Right hindlimb (tissue), 1 donor: ENCODE measurements around the gene ITPRIPL1.

Experiments
- DNase-seq: peaks from one replicate; pipeline ENCODE4 v3.0.0-alpha.2; 2018

The ITPRIPL1 gene

DNA sequence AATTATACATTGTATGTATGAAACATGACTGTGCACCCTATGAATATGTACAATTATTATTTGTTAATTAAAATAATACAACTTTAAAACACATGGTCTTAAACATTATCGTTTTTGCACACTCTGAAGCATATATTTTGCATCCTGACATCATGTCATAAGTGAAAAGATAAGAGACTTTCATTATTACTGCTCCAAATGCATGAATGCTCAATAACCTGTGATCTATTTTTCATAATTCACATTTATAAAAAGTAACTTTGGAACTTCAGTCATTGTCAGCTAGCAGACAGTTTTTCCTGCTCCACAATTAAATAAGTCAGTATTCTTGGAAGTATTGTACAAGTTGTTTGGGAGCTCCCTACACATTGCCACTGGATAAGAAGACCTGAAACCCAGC lies 1.3 kb upstream of the ITPRIPL1 start:
- DNase-seq = no peak

- DNase-seq = no peak
Measured at GRCh38 chr2:96324721-96325040, 436 bp upstream of the ITPRIPL1 start.

DNA sequence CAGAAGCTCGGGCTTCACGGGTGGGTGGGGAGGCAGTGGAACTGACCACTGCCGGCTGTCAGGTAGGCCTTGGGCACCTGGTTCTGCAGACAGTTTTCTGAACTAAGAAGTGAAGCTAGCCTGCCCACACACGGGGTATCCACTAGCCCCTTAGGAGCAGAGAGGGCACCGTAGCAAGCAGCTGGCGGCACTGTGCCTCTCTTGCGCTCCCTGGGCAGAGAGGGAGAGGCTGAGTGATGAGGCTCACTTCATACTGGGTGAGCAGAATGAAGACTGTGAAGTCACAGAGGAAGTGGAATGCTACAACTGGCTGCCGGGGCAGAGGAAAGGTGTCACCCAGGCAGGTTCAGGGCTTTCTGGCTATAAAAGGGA lies 753 bp downstream of the ITPRIPL1 start:
- DNase-seq = peak; percentile 32

DNA sequence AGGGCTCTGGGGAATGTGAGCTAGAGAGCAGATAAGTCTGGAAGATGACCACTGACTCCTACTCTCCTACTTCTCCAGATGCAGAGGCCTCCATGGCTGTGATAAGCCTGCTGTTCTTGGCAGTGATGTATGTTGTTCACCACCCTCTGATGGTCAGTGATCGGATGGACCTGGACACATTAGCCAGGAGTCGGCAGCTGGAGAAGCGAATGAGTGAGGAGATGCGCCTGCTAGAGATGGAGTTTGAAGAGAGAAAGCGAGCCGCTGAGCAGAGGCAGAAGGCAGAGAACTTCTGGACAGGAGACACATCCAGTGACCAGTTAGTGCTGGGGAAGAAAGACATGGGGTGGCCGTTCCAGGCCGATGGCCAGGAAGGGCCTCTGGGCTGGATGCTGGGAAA lies 1.4 kb downstream of the ITPRIPL1 start:
- DNase-seq = no peak

DNA sequence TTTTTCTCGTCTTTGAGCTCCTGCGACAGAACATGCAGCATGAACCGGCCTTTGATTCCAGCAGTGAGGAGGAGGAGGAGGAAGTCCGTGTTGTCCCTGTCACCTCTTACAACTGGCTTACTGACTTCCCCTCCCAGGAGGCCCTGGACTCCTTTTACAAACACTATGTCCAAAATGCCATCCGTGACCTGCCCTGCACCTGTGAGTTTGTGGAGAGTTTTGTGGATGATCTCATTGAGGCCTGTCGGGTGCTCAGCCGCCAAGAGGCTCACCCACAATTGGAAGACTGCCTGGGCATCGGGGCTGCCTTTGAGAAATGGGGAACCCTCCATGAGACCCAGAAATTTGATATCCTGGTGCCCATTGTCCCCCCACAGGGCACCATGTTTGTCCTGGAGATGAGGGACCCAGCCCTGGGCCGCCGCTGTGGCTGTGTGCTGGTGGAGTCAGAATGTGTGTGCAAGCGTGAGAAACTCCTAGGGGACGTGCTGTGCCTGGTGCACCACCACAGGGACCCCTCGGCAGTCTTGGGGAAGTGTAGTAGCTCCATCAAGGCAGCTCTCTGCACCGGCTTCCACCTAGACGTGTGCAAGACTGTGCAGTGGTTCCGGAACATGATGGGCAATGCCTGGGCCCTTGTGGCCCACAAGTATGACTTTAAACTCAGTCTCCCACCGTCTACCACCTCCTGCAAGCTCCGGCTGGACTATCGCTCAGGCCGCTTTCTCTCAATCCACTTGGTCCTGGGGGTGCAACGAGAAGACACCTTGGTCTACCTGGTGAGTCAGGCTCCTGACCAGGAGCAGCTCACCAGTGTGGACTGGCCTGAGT lies 2.1 kb downstream of the ITPRIPL1 start:
- no peak for DNase-seq

GRCh38 chr2:96329456-96329855 lies 4.3 kb downstream of the ITPRIPL1 start:
- no peak for DNase-seq

DNA sequence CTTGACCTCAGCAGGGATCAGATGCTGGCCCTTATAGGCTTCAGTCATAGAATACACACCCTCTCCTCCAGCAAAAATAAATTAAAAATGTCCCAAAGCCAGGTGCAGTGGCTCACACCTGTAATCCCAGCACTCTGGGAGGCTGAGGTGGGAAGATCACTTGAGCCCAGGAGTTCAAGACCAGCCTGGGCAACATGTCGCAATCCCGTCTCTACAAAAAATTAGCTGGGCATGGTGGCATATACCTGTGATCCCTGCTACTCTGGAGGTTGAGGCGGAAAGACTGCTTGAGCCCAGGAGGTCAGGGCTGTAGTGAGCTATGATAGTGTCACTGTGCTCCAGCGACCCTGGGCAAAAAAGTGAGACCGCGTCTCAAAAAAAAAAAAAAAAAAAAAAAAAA lies 4.8 kb downstream of the ITPRIPL1 start:
- DNase-seq = no peak

DNA sequence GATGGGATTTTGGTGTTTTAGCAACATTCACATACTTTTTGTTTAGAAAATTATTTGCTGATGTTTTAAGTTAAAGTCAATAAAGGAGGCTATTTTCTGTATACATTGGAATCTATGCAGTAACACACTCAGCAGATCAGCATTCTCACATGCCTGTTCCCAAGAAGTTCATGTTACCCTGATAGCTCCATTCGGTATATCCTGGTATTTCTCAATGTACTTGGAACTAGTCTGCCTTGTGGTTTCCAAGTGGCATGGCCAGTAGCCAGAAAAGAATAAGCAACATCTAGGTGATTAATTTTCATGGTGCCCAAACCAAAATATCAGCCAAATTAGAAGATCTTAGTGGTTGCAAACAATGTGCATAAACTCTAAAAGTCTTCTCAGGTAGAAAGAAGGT lies 5.3 kb downstream of the ITPRIPL1 start:
- no peak for DNase-seq

- no peak for DNase-seq
Measured at GRCh38 chr2:96333708-96334107, 8.6 kb downstream of the ITPRIPL1 start.

GRCh38 chr2:96336104-96336775 lies 11.1 kb downstream of the ITPRIPL1 start:
- no peak for DNase-seq

GRCh38 chr2:96336873-96337272 lies 11.8 kb downstream of the ITPRIPL1 start:
- no peak for DNase-seq

DNA sequence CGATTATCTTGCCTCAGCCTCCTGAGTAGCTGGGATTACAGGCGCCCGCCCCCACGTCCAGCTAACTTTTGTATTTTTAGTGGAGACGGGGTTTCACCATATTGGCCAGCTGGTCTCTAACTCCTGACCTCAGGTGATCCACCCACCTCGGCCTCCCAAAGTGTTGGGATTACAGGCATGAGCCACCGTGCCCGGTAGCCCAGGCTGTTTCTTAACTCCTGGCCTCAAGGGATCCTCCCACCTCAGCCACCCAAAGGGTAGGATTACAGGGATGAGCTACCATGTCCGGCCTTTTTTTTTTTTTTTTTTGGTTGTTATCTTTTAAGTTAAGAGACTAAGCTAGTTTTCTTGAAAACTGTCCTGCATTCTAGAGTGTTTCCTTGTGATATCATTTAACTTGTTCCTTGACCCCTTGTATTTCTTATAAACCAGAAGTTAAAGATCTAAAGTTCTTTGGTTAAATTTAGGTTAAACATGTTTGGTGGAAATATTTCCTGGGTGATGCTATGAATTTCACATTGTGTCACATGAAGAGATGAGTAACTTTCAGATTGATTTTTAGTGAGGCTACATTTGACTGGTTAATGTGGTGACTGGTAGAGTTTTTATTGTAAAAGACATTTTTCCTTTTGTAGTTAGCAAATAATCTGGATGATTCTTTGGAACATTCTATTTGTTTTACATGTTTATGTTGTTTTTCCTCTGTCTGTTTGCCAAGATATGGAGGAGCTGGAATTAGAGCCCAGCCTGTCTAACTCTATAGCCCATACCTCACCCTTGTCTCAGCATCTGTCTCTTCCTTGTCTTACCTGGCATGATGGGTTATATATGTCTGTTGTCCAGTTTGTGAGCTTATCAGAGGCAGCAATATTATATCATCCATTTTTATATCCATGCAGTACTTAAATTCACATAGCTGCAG lies 15.6 kb downstream of the ITPRIPL1 start:
- DNase-seq = no peak

GRCh38 chr2:96341641-96342040 lies 16.5 kb downstream of the ITPRIPL1 start:
- DNase-seq = no peak

DNA sequence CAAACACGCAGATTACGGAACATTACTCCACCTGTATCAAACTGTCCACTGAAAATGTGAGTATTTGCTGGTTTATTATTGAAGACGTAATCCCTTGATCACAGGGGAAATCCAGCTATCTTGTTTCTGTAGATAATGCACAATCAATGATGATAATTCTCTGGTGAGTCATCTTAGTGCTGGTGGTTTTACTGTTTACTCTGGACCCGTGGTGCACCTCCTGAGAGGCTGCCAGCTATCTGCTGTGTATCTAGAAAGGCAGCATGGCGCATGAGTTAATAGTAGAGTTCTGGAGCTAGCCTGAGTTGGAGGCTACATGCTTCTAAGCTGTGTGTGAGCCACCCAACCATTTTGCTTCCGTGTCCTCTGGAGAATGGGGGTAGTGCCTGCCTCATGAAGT lies 17.0 kb downstream of the ITPRIPL1 start:
- DNase-seq = no peak

- no peak for DNase-seq
Measured at GRCh38 chr2:96344011-96344410, 18.9 kb downstream of the ITPRIPL1 start.

GRCh38 chr2:96345438-96345837 lies 20.3 kb downstream of the ITPRIPL1 start:
- no peak for DNase-seq

- no peak for DNase-seq
Measured at GRCh38 chr2:96345868-96346462, 20.8 kb downstream of the ITPRIPL1 start.

GRCh38 chr2:96347395-96347794 lies 22.3 kb downstream of the ITPRIPL1 start:
- DNase-seq = no peak

DNA sequence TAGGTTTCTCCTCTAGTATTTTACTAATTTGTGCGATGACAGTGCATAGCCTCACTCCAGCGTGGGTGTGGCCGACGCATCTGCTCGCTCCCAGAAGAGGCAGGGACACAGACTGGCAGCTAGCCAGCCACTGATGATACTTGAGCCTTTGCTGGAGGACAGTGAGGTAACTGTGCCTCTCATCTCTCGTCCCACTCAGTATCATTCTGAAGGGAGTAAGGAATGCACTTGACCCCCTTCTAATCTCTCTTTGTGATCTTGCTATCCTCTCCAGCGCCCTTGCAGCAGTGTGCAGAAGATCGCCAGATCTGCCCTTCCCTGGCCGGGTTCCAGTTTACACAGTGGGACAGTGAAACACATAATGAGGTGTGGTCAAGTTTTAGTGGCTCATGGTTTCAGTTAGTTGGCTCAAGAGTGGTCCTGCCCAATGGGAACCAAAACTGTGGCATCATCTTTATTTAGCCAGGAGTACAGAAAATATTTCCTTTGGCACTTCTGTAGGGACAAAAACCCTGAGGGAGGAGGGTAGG lies 28.0 kb downstream of the ITPRIPL1 start:
- DNase-seq = peak; percentile 61

- no peak for DNase-seq
Measured at GRCh38 chr2:96353606-96354101, 28.5 kb downstream of the ITPRIPL1 start.

- no peak for DNase-seq
Measured at GRCh38 chr2:96354492-96354891, 29.4 kb downstream of the ITPRIPL1 start.

GRCh38 chr2:96356889-96357288 lies 31.8 kb downstream of the ITPRIPL1 start:
- no peak for DNase-seq

DNA sequence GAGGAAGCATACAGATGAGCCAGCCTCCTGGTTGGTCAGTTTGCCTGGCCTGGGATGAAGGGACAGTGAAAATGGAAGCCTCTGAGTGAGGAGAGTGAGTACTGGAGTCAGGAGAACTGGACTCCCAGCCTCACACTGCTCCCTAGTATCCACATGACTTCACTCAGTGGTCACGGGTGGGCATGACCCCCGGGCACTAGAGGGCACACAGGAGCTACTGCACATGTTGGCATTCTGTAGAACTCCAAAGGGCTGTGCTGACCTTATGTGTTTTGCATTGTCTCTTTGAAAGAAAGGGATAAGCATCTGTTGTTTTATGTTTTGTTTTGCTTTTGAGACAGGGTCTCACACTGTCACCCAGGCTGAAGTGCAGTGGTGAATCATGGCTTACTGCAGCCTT lies 34.2 kb downstream of the ITPRIPL1 start:
- DNase-seq = no peak
